ENCODE data around the gene THAP4.

DNA sequence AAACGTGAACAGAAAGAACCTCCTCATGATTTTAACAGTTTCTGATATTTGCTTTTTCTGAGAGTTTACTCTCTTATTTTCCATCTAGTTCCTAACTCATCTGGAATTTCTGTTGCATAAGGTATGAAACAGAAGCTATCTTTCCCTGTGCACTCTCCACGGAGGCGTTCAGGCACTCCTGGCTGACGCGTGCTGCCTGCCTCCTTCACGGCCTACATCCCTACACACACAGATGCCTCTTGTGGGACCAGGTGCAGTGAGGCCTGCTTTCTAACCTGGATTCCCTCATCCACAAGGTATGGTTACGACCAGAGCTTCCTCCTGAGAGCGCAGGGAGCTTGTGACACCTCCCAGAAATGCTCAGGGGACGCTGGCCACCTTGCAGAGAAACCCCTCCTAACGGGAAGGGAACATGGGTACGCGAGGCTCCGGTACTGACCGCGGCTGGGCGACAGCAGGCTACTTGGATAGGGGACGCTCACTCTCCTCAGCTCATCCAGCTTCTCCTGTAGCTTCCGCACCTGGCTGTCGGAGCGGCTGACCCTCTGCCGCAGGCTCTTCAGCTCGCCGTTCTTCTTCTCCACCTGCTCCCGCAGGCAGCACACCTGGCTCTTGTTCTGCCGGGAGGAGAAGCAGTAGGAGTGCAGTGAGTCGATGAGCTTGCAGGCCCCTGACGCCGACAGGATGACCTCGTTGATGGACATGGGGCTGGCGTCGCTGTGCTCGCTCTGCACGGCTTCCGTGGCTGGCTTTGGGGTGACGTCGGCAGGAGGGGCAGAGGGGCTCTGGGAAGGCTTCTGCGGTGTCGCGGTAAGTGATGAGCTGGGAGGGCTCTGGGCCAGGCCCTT is 4.3 kb downstream of the THAP4 start:
- TF ChIP-seq, protein P1, sequence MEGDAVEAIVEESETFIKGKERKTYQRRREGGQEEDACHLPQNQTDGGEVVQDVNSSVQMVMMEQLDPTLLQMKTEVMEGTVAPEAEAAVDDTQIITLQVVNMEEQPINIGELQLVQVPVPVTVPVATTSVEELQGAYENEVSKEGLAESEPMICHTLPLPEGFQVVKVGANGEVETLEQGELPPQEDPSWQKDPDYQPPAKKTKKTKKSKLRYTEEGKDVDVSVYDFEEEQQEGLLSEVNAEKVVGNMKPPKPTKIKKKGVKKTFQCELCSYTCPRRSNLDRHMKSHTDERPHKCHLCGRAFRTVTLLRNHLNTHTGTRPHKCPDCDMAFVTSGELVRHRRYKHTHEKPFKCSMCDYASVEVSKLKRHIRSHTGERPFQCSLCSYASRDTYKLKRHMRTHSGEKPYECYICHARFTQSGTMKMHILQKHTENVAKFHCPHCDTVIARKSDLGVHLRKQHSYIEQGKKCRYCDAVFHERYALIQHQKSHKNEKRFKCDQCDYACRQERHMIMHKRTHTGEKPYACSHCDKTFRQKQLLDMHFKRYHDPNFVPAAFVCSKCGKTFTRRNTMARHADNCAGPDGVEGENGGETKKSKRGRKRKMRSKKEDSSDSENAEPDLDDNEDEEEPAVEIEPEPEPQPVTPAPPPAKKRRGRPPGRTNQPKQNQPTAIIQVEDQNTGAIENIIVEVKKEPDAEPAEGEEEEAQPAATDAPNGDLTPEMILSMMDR (IDR thresholded peaks at IDR 0.05; ENCODE audit: borderline replicate concordance, extremely low read depth, low read length, poor library complexity, severe bottlenecking): no peak
- no peak for TF ChIP-seq EZH2 (IDR thresholded peaks at IDR 0.05; ENCODE audit: borderline replicate concordance, low read depth, low read length, severe bottlenecking)

Measured in DND-41 (cell line).